ENCODE data around the gene ADAMTS2. TPM values are rescaled to one million over a fixed set of nuclear protein-coding genes. Genes with fewer than 3 reads are reported as not detected.

ADAMTS2 gene
- total RNA-seq, 4 donors from 2014 or later = 6.0 to 20.9 (median 13.5) TPM

- Histone ChIP-seq H3K27me3 (no peaks in the 10 kb centered on the region), H3K9me3 (no peaks in the 10 kb centered on the region), H3K27ac (no peak overlapping the region), H3K4me1 (peaks cover 7 to 20% (median 12%) of the 10 kb centered on the region in 4 donors), H3K4me3 (no peak overlapping the region), H3K36me3 (no peaks in the 10 kb centered on the region)
- no peak for TF ChIP-seq POLR2AphosphoS5 (IDR thresholded peaks at IDR 0.05)
- in situ Hi-C loops (cut with MboI; ENCODE audit: low pct_ligation_motif_present in 1 of 4, low pct_unique_long_range_greater_than_20kb in 1 of 4, low sequenced_read_pairs in 3 of 4) = no loop called here
- WGBS, 2 donors (ENCODE audit: low coverage in 1 of 2) = 37 to 89% methylated on average over 2 to 23 of the region's 23 CpGs
- intact Hi-C loops (cut with DNase I; ENCODE audit: low total_unique reads) = no loop called here
- DNase-seq = peak; percentile 3
Observed at GRCh38 chr5:179263391-179264052, 81.7 kb downstream of the ADAMTS2 start.

DNA sequence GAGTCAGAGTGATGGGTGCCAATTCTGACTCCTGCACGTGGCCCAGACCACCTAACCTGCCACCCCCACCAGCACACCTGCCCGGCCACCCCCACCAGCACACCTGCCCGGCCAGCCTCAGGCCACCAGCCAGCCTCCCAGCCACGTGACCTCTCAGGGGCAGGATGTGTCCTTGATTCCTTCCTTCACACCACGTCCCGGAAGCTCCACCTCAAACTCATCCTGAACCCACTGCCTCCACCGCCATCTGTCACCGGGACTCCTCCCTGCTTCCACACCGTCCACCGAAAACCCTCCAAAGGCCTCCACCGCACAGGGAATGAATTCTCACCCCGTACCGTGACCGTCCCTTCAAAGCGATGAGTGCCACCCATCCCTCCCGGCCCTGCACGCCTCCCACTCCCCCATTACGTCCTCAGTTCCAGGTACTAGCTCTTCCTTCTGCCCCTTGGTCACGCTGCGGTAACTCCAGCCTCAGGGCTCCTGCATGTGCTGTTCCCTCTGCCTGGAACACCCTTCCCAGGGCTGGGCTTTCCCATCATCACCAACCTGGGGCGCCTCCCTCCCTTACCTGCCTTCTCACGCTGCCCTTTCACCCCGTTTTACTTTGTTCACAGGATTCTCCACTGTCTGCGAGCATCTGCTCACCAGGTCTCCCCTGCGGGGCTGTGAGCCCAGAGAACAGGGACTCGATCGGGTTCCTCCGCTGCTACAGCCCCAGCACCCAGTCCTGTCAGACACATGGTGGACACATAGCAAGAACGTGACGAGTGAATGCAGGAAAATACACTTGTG lies 82.9 kb downstream of the ADAMTS2 start:
- Histone ChIP-seq H3K9me3 (no peaks in the 10 kb centered on the region), H3K27me3 (no peaks in the 10 kb centered on the region), H3K36me3 (no peaks in the 10 kb centered on the region), H3K27ac (no peak overlapping the region), H3K4me3 (no peak overlapping the region), H3K4me1 (peaks cover 7 to 20% (median 12%) of the 10 kb centered on the region in 4 donors)
- no peak for TF ChIP-seq EP300 (IDR thresholded peaks at IDR 0.05; ENCODE audit: low read depth)
- no peak for TF ChIP-seq CTCF (IDR thresholded peaks at IDR 0.05)
- no peak for TF ChIP-seq POLR2AphosphoS5 (IDR thresholded peaks at IDR 0.05)
- no peak for TF ChIP-seq POLR2A (IDR thresholded peaks at IDR 0.05)
- intact Hi-C loops (cut with DNase I; ENCODE audit: low total_unique reads) (no loop called here), in situ Hi-C loops (cut with MboI; ENCODE audit: low pct_ligation_motif_present in 1 of 4, low pct_unique_long_range_greater_than_20kb in 1 of 4, low sequenced_read_pairs in 3 of 4) (no loop called here)
- 86 to 92% methylated on average over 7 to 30 of the region's 30 CpGs for WGBS, 2 donors (ENCODE audit: low coverage in 1 of 2)
- DNase-seq = peak; percentile 4

DNA sequence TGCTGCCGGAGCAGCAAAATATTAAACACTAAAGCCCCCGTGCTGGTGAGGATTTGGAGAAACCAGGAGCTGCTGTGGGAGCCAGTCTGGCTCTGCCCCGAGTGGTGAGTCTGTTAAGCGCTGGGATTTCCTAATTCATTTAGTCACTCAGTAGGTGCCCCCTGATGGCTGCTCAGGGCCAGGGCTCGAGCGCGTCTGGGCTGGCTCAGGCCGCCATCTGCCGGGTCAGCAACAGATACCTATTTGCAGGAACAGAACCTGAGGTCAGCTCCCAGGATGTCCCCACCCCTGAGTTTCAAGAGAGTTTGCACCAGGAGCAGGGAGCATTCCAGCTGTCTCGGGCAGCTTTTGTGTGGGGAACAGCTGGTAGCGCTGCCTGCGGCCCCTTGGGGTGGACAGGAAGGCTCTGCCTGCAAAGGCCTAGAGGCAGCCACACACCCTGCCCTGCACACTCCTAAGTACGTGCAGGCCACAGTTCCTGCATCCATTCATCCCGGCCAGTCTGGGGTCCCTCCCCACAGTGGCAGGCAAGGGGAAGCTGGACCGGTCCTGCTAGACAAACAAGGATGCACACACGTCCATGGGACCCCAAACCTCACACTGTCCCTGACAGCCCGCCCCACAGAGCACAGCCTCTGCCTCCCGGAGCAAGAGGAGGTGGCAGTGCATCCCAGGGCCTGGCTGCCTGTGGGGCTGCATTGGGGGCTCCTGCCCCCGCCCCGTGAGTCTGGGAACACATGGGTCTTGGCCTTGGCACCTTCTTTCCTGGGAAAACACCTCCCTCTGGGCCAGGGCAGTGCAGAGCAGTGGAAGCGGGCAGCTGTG lies 83.7 kb downstream of the ADAMTS2 start:
- H3K4me3 ChIP-seq = no peak overlapping the region
- H3K4me1 ChIP-seq = peaks cover 7 to 15% (median 11%) of the 10 kb centered on the region in 4 donors
- no peak for DNase-seq
- H3K36me3 ChIP-seq = no peaks in the 10 kb centered on the region
- in situ Hi-C loops (cut with MboI; ENCODE audit: low pct_ligation_motif_present in 1 of 4, low pct_unique_long_range_greater_than_20kb in 1 of 4, low sequenced_read_pairs in 3 of 4) (no loop called here), intact Hi-C loops (cut with DNase I; ENCODE audit: low total_unique reads) (no loop called here)
- WGBS, 2 donors (ENCODE audit: low coverage in 1 of 2) = 62 to 69% methylated on average over 2 to 20 of the region's 21 CpGs
- TF ChIP-seq POLR2AphosphoS5 (IDR thresholded peaks at IDR 0.05) = no peak
- no peak for TF ChIP-seq EP300 (IDR thresholded peaks at IDR 0.05; ENCODE audit: low read depth)
- no peak for TF ChIP-seq CTCF (IDR thresholded peaks at IDR 0.05)
- no peak for TF ChIP-seq POLR2A (IDR thresholded peaks at IDR 0.05)
- no peaks in the 10 kb centered on the region for H3K9me3 ChIP-seq
- H3K27ac ChIP-seq = no peak overlapping the region
- no peaks in the 10 kb centered on the region for H3K27me3 ChIP-seq

GRCh38 chr5:179260324-179261070 lies 84.8 kb downstream of the ADAMTS2 start:
- in situ Hi-C loops (cut with MboI; ENCODE audit: low pct_ligation_motif_present in 1 of 4, low pct_unique_long_range_greater_than_20kb in 1 of 4, low sequenced_read_pairs in 3 of 4) (no loop called here), intact Hi-C loops (cut with DNase I; ENCODE audit: low total_unique reads) (no loop called here)
- TF ChIP-seq POLR2AphosphoS5 (IDR thresholded peaks at IDR 0.05) (no peak), POLR2A (IDR thresholded peaks at IDR 0.05) (no peak), CTCF (IDR thresholded peaks at IDR 0.05) (no peak), EP300 (IDR thresholded peaks at IDR 0.05; ENCODE audit: low read depth) (no peak)
- 82 to 93% methylated on average over 2 to 27 of the region's 27 CpGs for WGBS, 2 donors (ENCODE audit: low coverage in 1 of 2)
- no peak for DNase-seq
- no peak overlapping the region for H3K27ac ChIP-seq
- H3K27me3 ChIP-seq = no peaks in the 10 kb centered on the region
- no peaks in the 10 kb centered on the region for H3K9me3 ChIP-seq
- H3K4me1 ChIP-seq = peaks cover 0 to 7% (median 4%) of the 10 kb centered on the region in 4 donors
- no peaks in the 10 kb centered on the region for H3K36me3 ChIP-seq
- H3K4me3 ChIP-seq = no peak overlapping the region

Measured in transverse colon (tissue), 4 donors.